H9 (cell line): ENCODE results near the gene DCP1B. TPM values are rescaled to one million over a fixed set of nuclear protein-coding genes. Genes with fewer than 3 reads are reported as not detected.

Experiments
- DNase-seq: peaks from one replicate; pipeline ENCODE4 v3.0.0-alpha.2; 2017
- H2AFZ ChIP-seq: one replicate; pipeline ENCODE4 v1.6.1; 2013; ENCODE audit warnings: mild to moderate bottlenecking, low read length, control low read depth, moderate library complexity
- H2AK5ac ChIP-seq: 2 replicates; pipeline ENCODE4 v1.6.1; 2013; ENCODE audit warnings: low read length, control low read depth, mixed read lengths; ENCODE audit not compliant: insufficient read length
- H2BK120ac ChIP-seq: one replicate; pipeline ENCODE4 v1.6.1; 2013; ENCODE audit warnings: low read depth, mild to moderate bottlenecking, low read length, control low read depth, inconsistent platforms; ENCODE audit not compliant: poor library complexity, severe bottlenecking
- H2BK12ac ChIP-seq: 2 replicates; pipeline ENCODE4 v1.6.1; 2013; ENCODE audit warnings: low read length, control low read depth, mixed read lengths, low read depth; ENCODE audit not compliant: insufficient read length
- H2BK15ac ChIP-seq: 2 replicates; pipeline ENCODE4 v1.6.1; 2013; ENCODE audit warnings: low read depth, low read length, control low read depth
- H2BK20ac ChIP-seq: one replicate; pipeline ENCODE4 v1.6.1; 2013; ENCODE audit warnings: low read depth, mild to moderate bottlenecking, low read length, control low read depth, inconsistent platforms; ENCODE audit not compliant: poor library complexity, severe bottlenecking
- H2BK5ac ChIP-seq: 2 replicates; pipeline ENCODE4 v1.6.1; 2013; ENCODE audit warnings: low read length, control low read depth, mixed read lengths; ENCODE audit not compliant: insufficient read length
- H3K14ac ChIP-seq: 2 replicates; pipeline ENCODE4 v1.6.1; 2013; ENCODE audit warnings: low read length, control low read depth; ENCODE audit not compliant: insufficient read depth
- H3K18ac ChIP-seq: 2 replicates; pipeline ENCODE4 v1.6.1; 2013; ENCODE audit warnings: low read depth, mild to moderate bottlenecking, mixed read lengths, low read length, control low read depth; ENCODE audit not compliant: insufficient read length
- H3K23ac ChIP-seq: 2 replicates; pipeline ENCODE4 v1.6.1; 2013; ENCODE audit warnings: low read length, control low read depth, mixed read lengths, low read depth; ENCODE audit not compliant: insufficient read length
- H3K23me2 ChIP-seq: 2 replicates; pipeline ENCODE4 v1.6.1; 2013; ENCODE audit warnings: low read depth, mild to moderate bottlenecking, mixed read lengths, low read length, control low read depth; ENCODE audit not compliant: insufficient read length, poor library complexity, severe bottlenecking
- H3K27ac ChIP-seq: 2 replicates; pipeline ENCODE4 v1.5.1; 2013; ENCODE audit warnings: low read length, control low read depth, mixed read lengths, low read depth; ENCODE audit not compliant: insufficient read length
- H3K27me3 ChIP-seq: 2 replicates; pipeline ENCODE4 v1.6.1; 2013; ENCODE audit warnings: low read length, control low read depth, inconsistent platforms; ENCODE audit not compliant: insufficient read depth
- H3K4ac ChIP-seq: 2 replicates; pipeline ENCODE4 v1.6.1; 2013; ENCODE audit warnings: low read depth, mild to moderate bottlenecking, control low read depth, inconsistent platforms, low read length, moderate library complexity
- H3K4me1 ChIP-seq: 2 replicates; pipeline ENCODE4 v1.6.1; 2013; ENCODE audit warnings: low read length, control low read depth, inconsistent platforms; ENCODE audit not compliant: insufficient read depth
- H3K4me2 ChIP-seq: 2 replicates; pipeline ENCODE4 v1.6.1; 2013; ENCODE audit warnings: low read length, control low read depth, mixed read lengths; ENCODE audit not compliant: insufficient read length, insufficient read depth
- H3K56ac ChIP-seq: 2 replicates; pipeline ENCODE4 v1.6.1; 2013; ENCODE audit warnings: low read depth, mild to moderate bottlenecking, mixed read lengths, low read length, control low read depth; ENCODE audit not compliant: insufficient read length
- H3K79me1 ChIP-seq: 2 replicates; pipeline ENCODE4 v1.6.1; 2013; ENCODE audit warnings: low read depth, mild to moderate bottlenecking, moderate library complexity, low read length, control low read depth, inconsistent platforms; ENCODE audit not compliant: insufficient read depth, poor library complexity, severe bottlenecking
- H3K79me2 ChIP-seq: 2 replicates; pipeline ENCODE4 v1.6.1; 2013; ENCODE audit warnings: low read length, control low read depth, inconsistent platforms; ENCODE audit not compliant: insufficient read depth
- H3K9ac ChIP-seq: 2 replicates; pipeline ENCODE4 v1.6.1; 2013; ENCODE audit warnings: low read length, control low read depth, mixed read lengths; ENCODE audit not compliant: insufficient read length; ENCODE audit errors: extremely low read depth
- H3K9me3 ChIP-seq: one replicate; pipeline ENCODE4 v1.6.1; 2013; ENCODE audit warnings: low read depth, low read length, inconsistent platforms; ENCODE audit not compliant: control insufficient read depth
- H3T11ph ChIP-seq: one replicate; pipeline ENCODE4 v1.6.1; 2013; ENCODE audit warnings: mild to moderate bottlenecking, low read length, control low read depth, inconsistent platforms
- H4K20me1 ChIP-seq: one replicate; pipeline ENCODE4 v1.6.1; 2013; ENCODE audit not compliant: control insufficient read depth, insufficient read length, insufficient read depth
- H4K5ac ChIP-seq: 2 replicates; pipeline ENCODE4 v1.6.1; 2013; ENCODE audit warnings: low read depth, mild to moderate bottlenecking, mixed read lengths, low read length, control low read depth; ENCODE audit not compliant: insufficient read length
- H4K8ac ChIP-seq: replicated peaks from 2 replicates; pipeline ENCODE4 v1.6.1; 2013; ENCODE audit warnings: low read length, control low read depth, mixed read lengths, low read depth; ENCODE audit not compliant: insufficient read length
- H4K91ac ChIP-seq: 2 replicates; pipeline ENCODE4 v1.6.1; 2013; ENCODE audit warnings: low read depth, mild to moderate bottlenecking, moderate library complexity, mixed read lengths, low read length, control low read depth; ENCODE audit not compliant: insufficient read length
- H3K27ac Mint-ChIP-seq, 3 experiments: 2 replicates in 2 of 3; 3 replicates in 1 of 3; pipeline ENCODE4 v1.8.0; 2020 to 2021; ENCODE audit warnings: mixed read lengths in 3 of 3, mild to moderate bottlenecking in 1 of 3, moderate library complexity in 1 of 3
- H3K27me3 Mint-ChIP-seq: 2 replicates; pipeline ENCODE4 v1.8.0; 2021; ENCODE audit warnings: low read depth, mild to moderate bottlenecking, moderate library complexity, mixed read lengths
- H3K36me3 Mint-ChIP-seq, 3 experiments: 2 replicates in 2 of 3; 3 replicates in 1 of 3; pipeline ENCODE4 v1.8.0; 2020 to 2021; ENCODE audit warnings: low read depth in 3 of 3, mixed read lengths in 3 of 3; ENCODE audit not compliant: insufficient read depth in 1 of 3
- H3K4me1 Mint-ChIP-seq, 2 experiments: 2 replicates each; pipeline ENCODE4 v1.8.0; 2020; ENCODE audit warnings: mixed read lengths in 2 of 2
- H3K4me3 Mint-ChIP-seq, 2 experiments: 2 replicates in 1 of 2; 3 replicates in 1 of 2; pipeline ENCODE4 v1.8.0; 2020 to 2021; ENCODE audit warnings: mild to moderate bottlenecking in 2 of 2, mixed read lengths in 2 of 2, moderate library complexity in 1 of 2
- H3K9me3 Mint-ChIP-seq, 2 experiments: 2 replicates in 1 of 2; 3 replicates in 1 of 2; pipeline ENCODE4 v1.8.0; 2020; ENCODE audit warnings: mild to moderate bottlenecking in 2 of 2, mixed read lengths in 2 of 2, moderate library complexity in 1 of 2
- WGBS: extraction: QIAGEN DNeasy Blood & Tissue Kit; methylation state at CpG from one replicate; pipeline ENCODE4 v1.1.7; 2013; ENCODE audit warnings: missing lambda C conversion rate, low lambda C conversion rate, mixed read lengths; ENCODE audit not compliant: insufficient read length; ENCODE audit errors: extremely low coverage; 5-methylcytosine and 5-hydroxymethylcytosine counted together
- total RNA-seq: library from RNA; stranded (reverse); gene quantifications from 2 replicates; pipeline ENCODE4 v1.2.1, GENCODE V29; 2021
- TF ChIP-seq, protein P1 (sequence below): fragments of 200-600 bp; sonication (generic); conservative IDR thresholded peaks from 3 replicates; pipeline ENCODE4 v1.8.0; 2021; ENCODE audit warnings: antibody characterized with exemption, mild to moderate bottlenecking

DCP1B gene
- total RNA-seq, 1 experiment from 2014 or later, result 11.2 TPM

DNA sequence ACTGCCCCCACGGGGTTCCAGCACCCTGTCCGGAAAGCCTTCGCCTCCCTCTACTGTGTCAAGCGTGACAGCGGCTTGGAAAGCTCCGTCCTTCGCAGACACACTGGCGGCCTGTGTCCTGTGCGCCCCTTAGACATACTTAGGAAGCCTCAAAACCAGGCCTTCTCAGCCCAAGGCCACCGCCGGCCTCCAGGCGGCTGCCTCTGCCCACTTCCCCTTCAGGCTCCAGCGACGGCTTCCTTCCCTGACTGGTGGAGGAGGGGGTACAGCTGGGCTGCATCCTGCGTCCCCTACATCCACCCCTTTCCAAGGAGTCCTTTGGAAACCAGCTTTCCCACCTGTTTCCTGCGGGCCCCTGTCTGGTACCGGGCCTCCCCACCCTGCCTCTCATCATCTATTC is 83.3 kb downstream of the DCP1B start:
- Histone ChIP-seq H3T11ph (no peak overlapping the region), H2AK5ac (no peak overlapping the region), H2BK5ac (no peak overlapping the region), H3K56ac (no peak overlapping the region), H4K91ac (no peak overlapping the region), H3K23me2 (no peaks in the 10 kb centered on the region), H2BK12ac (no peak overlapping the region), H2AFZ (no peak overlapping the region), H4K8ac (no peak overlapping the region), H3K4ac (no peak overlapping the region), H3K79me2 (no peaks in the 10 kb centered on the region), H3K79me1 (no peaks in the 10 kb centered on the region), H3K9ac (no peak overlapping the region), H3K4me2 (no peak overlapping the region), H2BK20ac (no peak overlapping the region), H3K27ac (no peak overlapping the region), H3K27me3 (no peaks in the 10 kb centered on the region), H3K9me3 (no peaks in the 10 kb centered on the region), H4K5ac (no peak overlapping the region), H3K23ac (no peak overlapping the region), H3K14ac (no peak overlapping the region), H2BK15ac (no peak overlapping the region), H3K18ac (no peak overlapping the region), H2BK120ac (no peak overlapping the region), H4K20me1 (no peaks in the 10 kb centered on the region), H3K4me1 (no peaks in the 10 kb centered on the region)
- Mint-ChIP-seq H3K4me1 (peaks cover 13 to 33% of the 10 kb centered on the region in 2 experiments), H3K4me3 (no peak overlapping the region), H3K9me3 (no peaks in the 10 kb centered on the region), H3K36me3 (no peaks in the 10 kb centered on the region; a peak in 1 of 7 replicates), H3K27ac (no peak overlapping the region; a peak in 1 of 7 replicates), H3K27me3 (peaks cover 1% of the 10 kb centered on the region)
- WGBS, result no CpG with 5 or more reads among the region's 17 CpGs
- peak; percentile 31 for DNase-seq
- TF ChIP-seq, protein P1, sequence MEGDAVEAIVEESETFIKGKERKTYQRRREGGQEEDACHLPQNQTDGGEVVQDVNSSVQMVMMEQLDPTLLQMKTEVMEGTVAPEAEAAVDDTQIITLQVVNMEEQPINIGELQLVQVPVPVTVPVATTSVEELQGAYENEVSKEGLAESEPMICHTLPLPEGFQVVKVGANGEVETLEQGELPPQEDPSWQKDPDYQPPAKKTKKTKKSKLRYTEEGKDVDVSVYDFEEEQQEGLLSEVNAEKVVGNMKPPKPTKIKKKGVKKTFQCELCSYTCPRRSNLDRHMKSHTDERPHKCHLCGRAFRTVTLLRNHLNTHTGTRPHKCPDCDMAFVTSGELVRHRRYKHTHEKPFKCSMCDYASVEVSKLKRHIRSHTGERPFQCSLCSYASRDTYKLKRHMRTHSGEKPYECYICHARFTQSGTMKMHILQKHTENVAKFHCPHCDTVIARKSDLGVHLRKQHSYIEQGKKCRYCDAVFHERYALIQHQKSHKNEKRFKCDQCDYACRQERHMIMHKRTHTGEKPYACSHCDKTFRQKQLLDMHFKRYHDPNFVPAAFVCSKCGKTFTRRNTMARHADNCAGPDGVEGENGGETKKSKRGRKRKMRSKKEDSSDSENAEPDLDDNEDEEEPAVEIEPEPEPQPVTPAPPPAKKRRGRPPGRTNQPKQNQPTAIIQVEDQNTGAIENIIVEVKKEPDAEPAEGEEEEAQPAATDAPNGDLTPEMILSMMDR, result no peak
